SK-N-SH (cell line): ENCODE measurements around the gene RAD51B.

Experiments used
- EP300 ChIP-seq, 2 experiments: IDR thresholded peaks; 2 replicates each; pipeline versions ENCODE4 v1.4.0 to v1.6.1; 2012; ENCODE audit warnings: borderline replicate concordance in 1 of 2, low read depth in 1 of 2, low read length in 1 of 2
- EZH2phosphoT487 ChIP-seq: fragments of 200-600 bp; sonication (generic); IDR thresholded peaks from 2 replicates; pipeline ENCODE4 v1.6.1; 2017; ENCODE audit warnings: low read depth, mixed run types, mild to moderate bottlenecking, antibody characterized with exemption, moderate library complexity, borderline replicate concordance
- FOSL2 ChIP-seq: IDR thresholded peaks from 2 replicates; pipeline ENCODE4 v1.4.0; 2012; ENCODE audit warnings: low read depth, mild to moderate bottlenecking, moderate library complexity, borderline replicate concordance
- GABPA ChIP-seq: IDR thresholded peaks from 2 replicates; pipeline ENCODE4 v1.4.0; 2012; ENCODE audit warnings: low read depth, mild to moderate bottlenecking
- MXI1 ChIP-seq: IDR thresholded peaks from 2 replicates; pipeline ENCODE4 v1.6.1; 2012; ENCODE audit warnings: mild to moderate bottlenecking, low read depth, low read length, improper control_type of control experiment
- PBX3 ChIP-seq: IDR thresholded peaks from 2 replicates; pipeline ENCODE4; 2012
- POLR2AphosphoS5 ChIP-seq: IDR thresholded peaks from 2 replicates; pipeline ENCODE4 v1.6.1; 2012; ENCODE audit warnings: low read depth, low read length
- REST ChIP-seq: IDR thresholded peaks from 2 replicates; pipeline ENCODE4 v1.6.1; 2012; ENCODE audit warnings: mild to moderate bottlenecking, low read depth, low read length, moderate library complexity
- SIN3A ChIP-seq: IDR thresholded peaks from 2 replicates; pipeline ENCODE4 v1.6.1; 2012; ENCODE audit warnings: low read depth, mild to moderate bottlenecking, low read length, moderate library complexity, borderline replicate concordance
- TAF1 ChIP-seq: IDR thresholded peaks from 2 replicates; pipeline ENCODE4 v1.6.1; 2012; ENCODE audit warnings: low read depth, mild to moderate bottlenecking, low read length, moderate library complexity, borderline replicate concordance
- TEAD4 ChIP-seq: IDR thresholded peaks from 2 replicates; pipeline ENCODE4 v1.4.0; 2012; ENCODE audit warnings: mild to moderate bottlenecking, borderline replicate concordance; ENCODE audit not compliant: insufficient read depth
- YY1 ChIP-seq: IDR thresholded peaks from 2 replicates; pipeline ENCODE4 v1.4.0; 2012; ENCODE audit warnings: low read depth, mild to moderate bottlenecking
- TF ChIP-seq, protein P1 (sequence below): fragments of 200-600 bp; sonication (generic); IDR thresholded peaks from 2 replicates; pipeline ENCODE4 v1.6.1; 2017; ENCODE audit warnings: antibody characterized with exemption, mild to moderate bottlenecking, moderate library complexity
- TF ChIP-seq, protein P2 (sequence below): fragments of 150-350 bp; IDR thresholded peaks from 2 replicates; pipeline ENCODE4 v1.6.1; 2017; ENCODE audit warnings: antibody characterized with exemption, low read length, low read depth, borderline replicate concordance

DNA sequence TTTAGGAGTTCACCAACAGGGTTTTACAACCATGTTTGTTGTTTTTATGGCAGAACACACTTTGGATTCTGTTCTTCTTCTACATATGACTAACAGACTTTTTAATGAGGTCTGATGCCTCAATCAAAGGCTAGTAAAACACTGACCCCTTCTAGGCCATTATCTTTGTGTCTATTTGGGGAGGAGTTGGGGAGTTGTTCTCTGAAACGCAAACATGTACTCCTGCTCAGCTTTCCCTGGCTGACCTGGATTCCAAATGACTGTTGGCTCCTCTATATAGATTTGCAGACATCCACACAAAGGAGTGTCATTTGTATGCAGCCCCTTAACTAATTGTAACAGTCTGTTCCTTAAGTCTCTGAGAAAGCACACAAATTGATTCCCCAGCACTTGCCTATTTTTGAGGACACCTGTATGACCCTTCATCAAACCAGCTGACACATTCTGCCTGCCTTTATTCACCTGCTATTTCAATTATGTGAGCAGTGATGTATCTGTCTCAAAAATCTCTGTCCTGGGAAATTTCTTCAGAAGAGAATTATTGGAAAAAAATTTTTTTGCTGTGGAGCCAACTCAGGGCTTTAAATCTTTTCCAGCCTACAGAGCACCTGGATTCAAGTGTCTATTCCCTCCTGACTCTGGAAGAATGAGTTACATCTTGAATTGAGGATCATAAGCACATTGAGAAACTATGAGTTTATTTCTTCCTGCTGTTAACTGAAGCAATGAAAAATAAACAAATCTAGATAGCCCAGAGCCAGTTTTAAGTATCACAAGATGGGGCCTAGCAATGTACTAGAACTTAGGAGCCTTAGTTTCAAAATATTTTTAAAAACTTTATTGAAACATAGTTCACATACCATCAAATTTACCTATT, 417.2 kb downstream of the RAD51B start:
- TF ChIP-seq GABPA: no peak
- TF ChIP-seq, protein P1, sequence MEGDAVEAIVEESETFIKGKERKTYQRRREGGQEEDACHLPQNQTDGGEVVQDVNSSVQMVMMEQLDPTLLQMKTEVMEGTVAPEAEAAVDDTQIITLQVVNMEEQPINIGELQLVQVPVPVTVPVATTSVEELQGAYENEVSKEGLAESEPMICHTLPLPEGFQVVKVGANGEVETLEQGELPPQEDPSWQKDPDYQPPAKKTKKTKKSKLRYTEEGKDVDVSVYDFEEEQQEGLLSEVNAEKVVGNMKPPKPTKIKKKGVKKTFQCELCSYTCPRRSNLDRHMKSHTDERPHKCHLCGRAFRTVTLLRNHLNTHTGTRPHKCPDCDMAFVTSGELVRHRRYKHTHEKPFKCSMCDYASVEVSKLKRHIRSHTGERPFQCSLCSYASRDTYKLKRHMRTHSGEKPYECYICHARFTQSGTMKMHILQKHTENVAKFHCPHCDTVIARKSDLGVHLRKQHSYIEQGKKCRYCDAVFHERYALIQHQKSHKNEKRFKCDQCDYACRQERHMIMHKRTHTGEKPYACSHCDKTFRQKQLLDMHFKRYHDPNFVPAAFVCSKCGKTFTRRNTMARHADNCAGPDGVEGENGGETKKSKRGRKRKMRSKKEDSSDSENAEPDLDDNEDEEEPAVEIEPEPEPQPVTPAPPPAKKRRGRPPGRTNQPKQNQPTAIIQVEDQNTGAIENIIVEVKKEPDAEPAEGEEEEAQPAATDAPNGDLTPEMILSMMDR: no peak
- TF ChIP-seq TAF1: no peak
- TF ChIP-seq TEAD4: no peak
- no peak for TF ChIP-seq POLR2AphosphoS5
- TF ChIP-seq, protein P2, sequence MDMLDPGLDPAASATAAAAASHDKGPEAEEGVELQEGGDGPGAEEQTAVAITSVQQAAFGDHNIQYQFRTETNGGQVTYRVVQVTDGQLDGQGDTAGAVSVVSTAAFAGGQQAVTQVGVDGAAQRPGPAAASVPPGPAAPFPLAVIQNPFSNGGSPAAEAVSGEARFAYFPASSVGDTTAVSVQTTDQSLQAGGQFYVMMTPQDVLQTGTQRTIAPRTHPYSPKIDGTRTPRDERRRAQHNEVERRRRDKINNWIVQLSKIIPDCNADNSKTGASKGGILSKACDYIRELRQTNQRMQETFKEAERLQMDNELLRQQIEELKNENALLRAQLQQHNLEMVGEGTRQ: no peak
- no peak for TF ChIP-seq YY1
- TF ChIP-seq FOSL2: no peak
- no peak for TF ChIP-seq REST
- no peak for TF ChIP-seq SIN3A
- TF ChIP-seq EZH2phosphoT487: no peak
- no peak for TF ChIP-seq EP300 (IDR thresholded peaks at IDR 0.05; ENCODE audit: borderline replicate concordance in 1 of 2, low read depth in 1 of 2, low read length in 1 of 2)
- no peak for TF ChIP-seq PBX3
- no peak for TF ChIP-seq MXI1
